ENCODE measurements around the gene PARD3B. TPM values are rescaled to one million over a fixed set of nuclear protein-coding genes. Genes with fewer than 3 reads are reported as not detected.

Gene PARD3B
- total RNA-seq, 1 donor from 2014 or later = 12.3 TPM

DNA sequence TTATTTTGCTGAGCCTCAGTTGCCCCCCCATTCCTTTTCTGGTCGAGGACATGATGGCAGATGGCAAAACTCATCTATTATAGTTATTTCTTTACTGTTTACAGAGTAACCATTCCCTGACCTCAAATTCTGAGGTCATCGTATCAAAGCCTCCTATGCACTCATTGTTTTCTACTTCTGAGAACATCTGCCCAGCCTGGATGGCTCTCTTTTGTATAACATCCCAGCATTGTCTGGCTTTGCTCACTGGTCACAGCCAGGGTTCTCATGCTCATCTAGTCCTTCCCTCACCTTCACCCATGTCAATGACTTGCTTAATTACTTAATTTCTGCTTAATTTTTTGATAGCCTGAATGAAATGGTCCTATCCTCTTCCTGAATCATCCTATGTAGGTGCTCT is 472.1 kb downstream of the PARD3B start:
- DNase-seq (ENCODE audit: extremely low spot score in 2 of 2) = no peak
- Histone ChIP-seq H3K36me3 (no peaks in the 10 kb centered on the region), H3K27me3 (no peaks in the 10 kb centered on the region), H3K9me3 (no peaks in the 10 kb centered on the region), H3K4me1 (no peaks in the 10 kb centered on the region), H3K27ac (no peak overlapping the region), H3K4me3 (no peak overlapping the region)
- intact Hi-C loops (cut with DNase I) = no loop called here
- TF ChIP-seq POLR2A (IDR thresholded peaks at IDR 0.05) (no peak), POLR2AphosphoS5 (IDR thresholded peaks at IDR 0.05; ENCODE audit: insufficient read depth in 1 of 2, low read depth in 1 of 2) (no peak)
- TF ChIP-seq, protein P1, sequence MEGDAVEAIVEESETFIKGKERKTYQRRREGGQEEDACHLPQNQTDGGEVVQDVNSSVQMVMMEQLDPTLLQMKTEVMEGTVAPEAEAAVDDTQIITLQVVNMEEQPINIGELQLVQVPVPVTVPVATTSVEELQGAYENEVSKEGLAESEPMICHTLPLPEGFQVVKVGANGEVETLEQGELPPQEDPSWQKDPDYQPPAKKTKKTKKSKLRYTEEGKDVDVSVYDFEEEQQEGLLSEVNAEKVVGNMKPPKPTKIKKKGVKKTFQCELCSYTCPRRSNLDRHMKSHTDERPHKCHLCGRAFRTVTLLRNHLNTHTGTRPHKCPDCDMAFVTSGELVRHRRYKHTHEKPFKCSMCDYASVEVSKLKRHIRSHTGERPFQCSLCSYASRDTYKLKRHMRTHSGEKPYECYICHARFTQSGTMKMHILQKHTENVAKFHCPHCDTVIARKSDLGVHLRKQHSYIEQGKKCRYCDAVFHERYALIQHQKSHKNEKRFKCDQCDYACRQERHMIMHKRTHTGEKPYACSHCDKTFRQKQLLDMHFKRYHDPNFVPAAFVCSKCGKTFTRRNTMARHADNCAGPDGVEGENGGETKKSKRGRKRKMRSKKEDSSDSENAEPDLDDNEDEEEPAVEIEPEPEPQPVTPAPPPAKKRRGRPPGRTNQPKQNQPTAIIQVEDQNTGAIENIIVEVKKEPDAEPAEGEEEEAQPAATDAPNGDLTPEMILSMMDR (IDR thresholded peaks at IDR 0.05) = no peak

DNA sequence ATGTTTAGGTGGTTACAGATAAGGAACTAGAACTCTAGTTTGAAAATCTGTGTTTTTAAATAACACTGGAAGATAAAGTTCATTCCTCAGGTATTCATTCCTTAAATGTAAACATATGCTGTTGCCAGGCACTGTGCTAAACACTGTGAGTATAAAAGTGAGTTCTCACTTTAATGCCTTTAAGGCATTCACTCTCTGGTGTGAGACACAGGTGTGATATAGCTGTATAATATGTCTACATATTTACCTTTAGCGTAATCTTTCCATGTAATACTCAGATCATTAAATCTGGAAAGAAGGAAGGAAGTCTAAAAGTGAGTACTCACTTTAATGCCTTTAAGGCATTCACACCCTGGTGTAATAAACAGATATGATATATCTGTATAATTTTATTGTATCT is 472.6 kb downstream of the PARD3B start:
- TF ChIP-seq, protein P1 (IDR thresholded peaks at IDR 0.05) = no peak
- TF ChIP-seq POLR2AphosphoS5 (IDR thresholded peaks at IDR 0.05; ENCODE audit: insufficient read depth in 1 of 2, low read depth in 1 of 2) (no peak), POLR2A (IDR thresholded peaks at IDR 0.05) (no peak)
- no peak for DNase-seq (ENCODE audit: extremely low spot score in 2 of 2)
- Histone ChIP-seq H3K27me3 (no peaks in the 10 kb centered on the region), H3K27ac (no peak overlapping the region), H3K36me3 (no peaks in the 10 kb centered on the region), H3K4me3 (no peak overlapping the region), H3K9me3 (no peaks in the 10 kb centered on the region), H3K4me1 (no peaks in the 10 kb centered on the region)
- intact Hi-C loops (cut with DNase I) = no loop called here

DNA sequence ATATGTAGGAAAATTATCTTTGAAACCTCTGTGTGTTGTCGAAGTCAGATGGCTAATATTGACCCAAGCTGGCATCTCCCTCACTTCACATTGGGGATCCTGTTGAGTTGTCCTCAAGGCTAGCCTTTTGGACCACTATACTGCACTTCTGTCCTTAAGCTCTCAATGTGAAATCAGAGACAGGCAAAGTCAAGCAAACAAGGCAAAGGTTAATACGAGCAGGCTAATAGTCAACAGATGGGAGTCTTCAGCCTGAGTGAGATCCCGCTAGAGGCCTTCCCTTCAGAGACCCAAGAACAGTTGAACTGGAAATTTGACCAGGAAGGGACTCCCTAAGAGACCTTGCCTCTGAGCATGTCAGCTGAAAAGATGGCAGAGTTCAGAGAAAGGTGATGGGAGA is 475.4 kb downstream of the PARD3B start:
- no peaks in the 10 kb centered on the region for H3K4me1 ChIP-seq
- no peak overlapping the region for H3K27ac ChIP-seq
- no peaks in the 10 kb centered on the region for H3K9me3 ChIP-seq
- H3K4me3 ChIP-seq = no peak overlapping the region
- no peaks in the 10 kb centered on the region for H3K27me3 ChIP-seq
- TF ChIP-seq POLR2AphosphoS5 (IDR thresholded peaks at IDR 0.05; ENCODE audit: insufficient read depth in 1 of 2, low read depth in 1 of 2) (no peak), POLR2A (IDR thresholded peaks at IDR 0.05) (no peak)
- TF ChIP-seq, protein P1 (IDR thresholded peaks at IDR 0.05) = no peak
- no peak for DNase-seq (ENCODE audit: extremely low spot score in 2 of 2)
- H3K36me3 ChIP-seq = no peaks in the 10 kb centered on the region
- intact Hi-C loops (cut with DNase I) = no loop called here

DNA sequence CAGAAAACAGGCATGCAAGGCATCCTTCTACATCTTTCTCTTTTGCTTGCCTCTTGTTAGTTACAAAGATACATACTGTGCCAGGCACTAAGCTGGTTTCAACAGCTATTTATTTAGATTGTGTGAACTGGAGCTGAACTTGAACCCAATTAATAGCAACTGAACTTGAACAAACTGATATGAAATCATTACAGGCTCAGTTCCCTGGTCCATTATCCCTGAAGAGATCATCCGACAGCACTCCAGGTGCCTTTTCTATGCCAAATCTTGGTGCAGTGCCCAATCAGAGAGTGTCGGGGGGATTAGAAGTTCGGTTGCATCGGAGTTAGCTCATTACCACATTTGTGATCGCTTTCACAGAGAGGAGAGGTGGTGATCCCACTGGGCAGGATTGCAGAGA is 477.6 kb downstream of the PARD3B start:
- TF ChIP-seq, protein P1 (IDR thresholded peaks at IDR 0.05) = no peak
- no peak for TF ChIP-seq POLR2AphosphoS5 (IDR thresholded peaks at IDR 0.05; ENCODE audit: insufficient read depth in 1 of 2, low read depth in 1 of 2)
- TF ChIP-seq POLR2A (IDR thresholded peaks at IDR 0.05) = no peak
- DNase-seq (ENCODE audit: extremely low spot score in 2 of 2) = no peak
- Histone ChIP-seq H3K27ac (no peak overlapping the region), H3K36me3 (no peaks in the 10 kb centered on the region), H3K4me3 (no peak overlapping the region), H3K4me1 (no peaks in the 10 kb centered on the region), H3K9me3 (no peaks in the 10 kb centered on the region), H3K27me3 (no peaks in the 10 kb centered on the region)
- intact Hi-C loops (cut with DNase I) = no loop called here

GRCh38 chr2:205024822-205025518 is 479.7 kb downstream of the PARD3B start:
- peak overlapping the region in 1 of 2 donors; percentile 17 for H3K4me3 ChIP-seq
- TF ChIP-seq, protein P1 (IDR thresholded peaks at IDR 0.05) = no peak
- TF ChIP-seq POLR2AphosphoS5 (IDR thresholded peaks at IDR 0.05; ENCODE audit: insufficient read depth in 1 of 2, low read depth in 1 of 2) = peak in 1 of 2 donors; percentile 61
- TF ChIP-seq POLR2A (IDR thresholded peaks at IDR 0.05) = no peak
- H3K9me3 ChIP-seq = no peaks in the 10 kb centered on the region
- no peaks in the 10 kb centered on the region for H3K36me3 ChIP-seq
- no peaks in the 10 kb centered on the region for H3K4me1 ChIP-seq
- intact Hi-C loops (cut with DNase I) = no loop called here
- peak overlapping the region; percentile 31 for H3K27ac ChIP-seq
- H3K27me3 ChIP-seq = no peaks in the 10 kb centered on the region
- no peak for DNase-seq (ENCODE audit: extremely low spot score in 2 of 2)
